ENCODE measurements around the gene CFAP251.

The CFAP251 gene

GRCh38 chr12:121949648-121950397, 31.4 kb downstream of the CFAP251 start:
- no peak for DNase-seq

- DNase-seq, result no peak
Observed at GRCh38 chr12:121953117-121953692, 34.8 kb downstream of the CFAP251 start.

- DNase-seq, result no peak
Observed at GRCh38 chr12:121953695-121954094, 35.3 kb downstream of the CFAP251 start.

- DNase-seq, result no peak
Observed at GRCh38 chr12:121955258-121956237, 37.2 kb downstream of the CFAP251 start.

GRCh38 chr12:121957861-121958515, 39.6 kb downstream of the CFAP251 start:
- DNase-seq, result no peak

- no peak for DNase-seq
Observed at GRCh38 chr12:121958541-121959240, 40.3 kb downstream of the CFAP251 start.

GRCh38 chr12:121960541-121960940, 42.1 kb downstream of the CFAP251 start:
- no peak for DNase-seq

GRCh38 chr12:121961195-121961879, 42.9 kb downstream of the CFAP251 start:
- no peak for DNase-seq

- DNase-seq, result no peak
Observed at GRCh38 chr12:121963341-121964018, 45.1 kb downstream of the CFAP251 start.

GRCh38 chr12:121964813-121965643, 46.6 kb downstream of the CFAP251 start:
- DNase-seq, result no peak

- no peak for DNase-seq
Observed at GRCh38 chr12:121966959-121967358, 48.6 kb downstream of the CFAP251 start.

GRCh38 chr12:121968876-121969275, 50.5 kb downstream of the CFAP251 start:
- DNase-seq, result no peak

GRCh38 chr12:121969726-121970125, 51.3 kb downstream of the CFAP251 start:
- no peak for DNase-seq

- DNase-seq, result no peak
Observed at GRCh38 chr12:121970581-121971300, 52.3 kb downstream of the CFAP251 start.

GRCh38 chr12:121974026-121974985, 55.9 kb downstream of the CFAP251 start:
- no peak for DNase-seq

GRCh38 chr12:121975021-121975420, 56.6 kb downstream of the CFAP251 start:
- DNase-seq, result no peak

GRCh38 chr12:121976950-121977349, 58.6 kb downstream of the CFAP251 start:
- DNase-seq, result no peak

Measured in right forelimb (tissue), 1 donor.